H1 (cell line): ENCODE results near the gene ASPDH. TPM values are rescaled to one million over a fixed set of nuclear protein-coding genes. Genes with fewer than 3 reads are reported as not detected.

ENCODE experiments used
- CTCF ChIA-PET: fragments of 300-600 bp; sonication (Branson Sonifier 250); formaldehyde crosslinking; loops from one replicate; lab custom pipeline; 2021; ENCODE audit not compliant: partially characterized antibody; lab: Charles Lee
- POLR2A ChIA-PET: fragments of 300-600 bp; sonication (Branson Sonifier 250); formaldehyde crosslinking; loops from one replicate; lab custom pipeline; 2021; ENCODE audit warnings: inconsistent platforms; ENCODE audit not compliant: partially characterized antibody; lab: Charles Lee
- DNase-seq, 2 experiments: peaks; one replicate each; pipeline versions ENCODE4 v3.0.0 to v3.0.0-alpha.2; 2010 to 2022; ENCODE audit warnings: low spot score in 2 of 2, low read depth in 1 of 2, mixed read lengths in 1 of 2
- FAIRE-seq: peaks from 2 replicates; lab custom pipeline; 2011; peaks lifted over from hg19 to GRCh38; lab: Jason Lieb, UNC
- H2AFZ ChIP-seq: 2 replicates; pipeline ENCODE4 v1.8.1; 2012; ENCODE audit warnings: low read length, inconsistent platforms
- H2AK5ac ChIP-seq: 2 replicates; pipeline ENCODE4 v1.6.1; 2013; ENCODE audit warnings: low read depth, low read length
- H2BK120ac ChIP-seq: replicated peaks from 2 replicates; pipeline ENCODE3; 2013; ENCODE audit warnings: low read depth, low read length, inconsistent platforms
- H2BK12ac ChIP-seq: 2 replicates; pipeline ENCODE4 v1.6.1; 2013; ENCODE audit warnings: low read depth, low read length
- H2BK15ac ChIP-seq: 2 replicates; pipeline ENCODE4 v1.6.1; 2013; ENCODE audit warnings: low read length
- H2BK20ac ChIP-seq: 2 replicates; pipeline ENCODE4 v1.6.1; 2013; ENCODE audit warnings: low read length
- H2BK5ac ChIP-seq: 2 replicates; pipeline ENCODE4 v1.6.1; 2013; ENCODE audit warnings: low read depth, low read length
- H3K14ac ChIP-seq: 2 replicates; pipeline ENCODE4 v1.6.1; 2013; ENCODE audit warnings: inconsistent platforms; ENCODE audit not compliant: insufficient read length
- H3K18ac ChIP-seq: 2 replicates; pipeline ENCODE4 v1.6.1; 2013; ENCODE audit warnings: low read length; ENCODE audit errors: extremely low read depth
- H3K23ac ChIP-seq: 2 replicates; pipeline ENCODE4 v1.6.1; 2013; ENCODE audit warnings: inconsistent platforms; ENCODE audit not compliant: insufficient read length
- H3K23me2 ChIP-seq: 2 replicates; pipeline ENCODE4 v1.6.1; 2013; ENCODE audit warnings: low read depth, low read length
- H3K27ac ChIP-seq: 2 replicates; pipeline ENCODE4 v1.6.1; 2011; ENCODE audit warnings: low read depth, low read length, inconsistent platforms
- H3K27me3 ChIP-seq, 4 experiments: replicated peaks in 1 of 4; 1 replicate in 1 of 4; 2 replicates in 3 of 4; pipeline versions ENCODE4 v1.6.1 to v1.8.1; 2011 to 2013; ENCODE audit warnings: low read length in 3 of 4, mild to moderate bottlenecking in 3 of 4, inconsistent platforms in 2 of 4, mixed read lengths in 2 of 4, moderate library complexity in 1 of 4; ENCODE audit not compliant: control insufficient read depth in 3 of 4, insufficient read depth in 3 of 4; ENCODE audit errors: extremely low read depth in 1 of 4
- H3K36me3 ChIP-seq, 4 experiments: 2 replicates each; pipeline versions ENCODE4 v1.6.1 to v1.8.1; 2011 to 2013; ENCODE audit warnings: mild to moderate bottlenecking in 4 of 4, low read length in 3 of 4, moderate library complexity in 2 of 4, control low read depth in 1 of 4, inconsistent platforms in 1 of 4; ENCODE audit not compliant: insufficient read depth in 4 of 4, control insufficient read depth in 2 of 4
- H3K4ac ChIP-seq: replicated peaks from 2 replicates; pipeline ENCODE3; 2013; ENCODE audit warnings: low read length, low read depth, mixed read lengths, inconsistent platforms; ENCODE audit not compliant: insufficient read length
- H3K4me1 ChIP-seq, 4 experiments: replicated peaks in 1 of 4; 1 replicate in 1 of 4; 2 replicates in 3 of 4; pipeline versions ENCODE4 v1.6.1 to v1.8.1; 2011 to 2013; ENCODE audit warnings: low read length in 3 of 4, inconsistent platforms in 2 of 4, mixed read lengths in 1 of 4; ENCODE audit not compliant: insufficient read depth in 4 of 4, control insufficient read depth in 3 of 4
- H3K4me2 ChIP-seq, 2 experiments: 2 replicates each; pipeline versions ENCODE4 v1.6.1 to v1.8.1; 2011 to 2013; ENCODE audit warnings: low read depth in 2 of 2, low read length in 2 of 2, control low read depth in 1 of 2, inconsistent platforms in 1 of 2, mild to moderate bottlenecking in 1 of 2; ENCODE audit not compliant: insufficient read depth in 1 of 2
- H3K4me3 ChIP-seq, 4 experiments: fragments of 200-600, 300-600 bp in 1 of 4; sonication (generic), shearing (Covaris generic), sonication (Bioruptor Twin) in 1 of 4; 2 replicates each; pipeline versions ENCODE4 v1.5.1 to v1.8.1; 2011 to 2016; ENCODE audit warnings: low read length in 4 of 4, low read depth in 3 of 4, control low read depth in 2 of 4, inconsistent platforms in 2 of 4, mild to moderate bottlenecking in 2 of 4, mixed read lengths in 1 of 4, moderate library complexity in 1 of 4; ENCODE audit not compliant: insufficient read depth in 2 of 4; ENCODE audit errors: extremely low read depth in 1 of 4
- H3K56ac ChIP-seq: replicated peaks from 2 replicates; pipeline ENCODE3; 2013; ENCODE audit warnings: low read depth, mild to moderate bottlenecking, mixed read lengths, low read length, inconsistent platforms; ENCODE audit not compliant: insufficient read length
- H3K79me1 ChIP-seq: 2 replicates; pipeline ENCODE4 v1.6.1; 2013; ENCODE audit warnings: low read depth, low read length, control low read depth
- H3K79me2 ChIP-seq, 2 experiments: 2 replicates each; pipeline versions ENCODE4 v1.6.1 to v1.8.1; 2012 to 2013; ENCODE audit warnings: low read length in 2 of 2, mild to moderate bottlenecking in 2 of 2, inconsistent platforms in 1 of 2; ENCODE audit not compliant: insufficient read depth in 2 of 2, control insufficient read depth in 1 of 2
- H3K9ac ChIP-seq, 4 experiments: replicated peaks in 1 of 4; 1 replicate in 1 of 4; 2 replicates in 3 of 4; pipeline versions ENCODE4 v1.6.1 to v1.8.1; 2011 to 2013; ENCODE audit warnings: low read depth in 3 of 4, low read length in 3 of 4, control low read depth in 2 of 4, mild to moderate bottlenecking in 2 of 4, moderate library complexity in 2 of 4, inconsistent platforms in 1 of 4; ENCODE audit errors: extremely low read depth in 1 of 4
- H3K9me3 ChIP-seq, 2 experiments: 2 replicates each; pipeline versions ENCODE4 v1.6.1 to v1.8.1; 2012 to 2013; ENCODE audit warnings: mild to moderate bottlenecking in 2 of 2, moderate library complexity in 2 of 2, control low read depth in 1 of 2, inconsistent platforms in 1 of 2, low read depth in 1 of 2, low read length in 1 of 2, mixed read lengths in 1 of 2; ENCODE audit not compliant: insufficient read depth in 2 of 2
- H4K20me1 ChIP-seq, 2 experiments: replicated peaks in 1 of 2; 2 replicates each; pipeline versions ENCODE3 to v1.8.1; 2011 to 2013; ENCODE audit warnings: inconsistent platforms in 2 of 2, low read length in 2 of 2, mild to moderate bottlenecking in 1 of 2; ENCODE audit not compliant: insufficient read depth in 2 of 2, control insufficient read depth in 1 of 2
- H4K5ac ChIP-seq: 2 replicates; pipeline ENCODE4 v1.6.1; 2013; ENCODE audit warnings: low read length, low read depth, mixed read lengths, inconsistent platforms; ENCODE audit not compliant: insufficient read length
- H4K8ac ChIP-seq: 2 replicates; pipeline ENCODE4 v1.8.0; 2013; ENCODE audit warnings: mild to moderate bottlenecking, moderate library complexity, low read length, inconsistent platforms; ENCODE audit not compliant: insufficient read depth; ENCODE audit errors: extremely low read depth
- H4K91ac ChIP-seq: replicated peaks from 2 replicates; pipeline ENCODE3; 2013; ENCODE audit warnings: low read length, mixed read lengths, inconsistent platforms; ENCODE audit not compliant: insufficient read length
- ASH2L ChIP-seq: fragments of 200-600, 300-600 bp; sonication (generic); IDR thresholded peaks from one replicate; pipeline ENCODE4 v1.7.1; 2017; ENCODE audit warnings: low read length
- ATF3 ChIP-seq: IDR thresholded peaks from 2 replicates; pipeline ENCODE4 v1.6.1; 2011; ENCODE audit warnings: low read depth, mild to moderate bottlenecking, low read length; ENCODE audit not compliant: insufficient read depth
- CBX8 ChIP-seq: fragments of 300-800, 300-1000 bp; sonication (generic); IDR thresholded peaks from 2 replicates; pipeline ENCODE4 v1.7.1; 2016; ENCODE audit warnings: low read depth, low read length, borderline replicate concordance
- CTBP2 ChIP-seq: IDR thresholded peaks from 2 replicates; pipeline ENCODE4 v1.7.0; 2011; ENCODE audit warnings: borderline replicate concordance, mild to moderate bottlenecking, moderate library complexity, mixed read lengths, low read length; ENCODE audit not compliant: insufficient read depth, insufficient read length
- KDM5A ChIP-seq: fragments of 200-600 bp; IDR thresholded peaks from 2 replicates; pipeline ENCODE4 v1.7.1; 2012; ENCODE audit warnings: mild to moderate bottlenecking, low read length, inconsistent platforms, mixed read lengths
- POU5F1 ChIP-seq: IDR thresholded peaks from 2 replicates; pipeline ENCODE4 v1.6.1; 2011; ENCODE audit warnings: low read depth, mild to moderate bottlenecking, low read length, moderate library complexity
- RFX5 ChIP-seq: IDR thresholded peaks from 2 replicates; pipeline ENCODE4 v1.6.1; 2011; ENCODE audit warnings: low read depth, low read length, improper control_type of control experiment, borderline replicate concordance
- SIRT6 ChIP-seq: IDR thresholded peaks from one replicate; pipeline ENCODE4 v1.7.1; 2012; ENCODE audit warnings: low read length, inconsistent platforms
- SP1 ChIP-seq: IDR thresholded peaks from 2 replicates; pipeline ENCODE4 v1.6.1; 2011; ENCODE audit warnings: low read depth, low read length
- SRF ChIP-seq: IDR thresholded peaks from 2 replicates; pipeline ENCODE4 v1.6.1; 2011; ENCODE audit warnings: mild to moderate bottlenecking, low read depth, low read length, moderate library complexity
- USF2 ChIP-seq: IDR thresholded peaks from 2 replicates; pipeline ENCODE4 v1.6.1; 2011; ENCODE audit warnings: low read length, improper control_type of control experiment
- WGBS, 2 experiments: shearing (Covaris generic) in 1 of 2; methylation state at CpG; one replicate each; pipeline versions ENCODE4 v1.1.6 to v1.1.7; 2013 to 2015; ENCODE audit warnings: low lambda C conversion rate in 2 of 2, mixed read lengths in 2 of 2, inconsistent platforms in 1 of 2, low coverage in 1 of 2, missing lambda C conversion rate in 1 of 2; ENCODE audit not compliant: insufficient replicate concordance in 2 of 2, insufficient coverage in 1 of 2, insufficient read length in 1 of 2; ENCODE audit errors: extremely low coverage in 1 of 2, missing lambda C conversion rate in 1 of 2; 5-methylcytosine and 5-hydroxymethylcytosine counted together
- polyA plus RNA-seq, 7 experiments: library from polyadenylated mRNA; depleted of rRNA in 3 of 7; stranded (reverse) in 5 of 7; unstranded in 2 of 7; fragments of >200 nt in 5 of 7; fragments of 200-250 nt in 2 of 7; gene quantifications; 1 replicate in 5 of 7; 2 replicates in 1 of 7; 4 replicates in 1 of 7; pipeline versions ENCODE4 v1.2.1 to v1.2.3, GENCODE V29; 2011 to 2013; ENCODE audit warnings: missing spikeins in 2 of 7, mixed read lengths in 2 of 7
- total RNA-seq: library from RNA; stranded (reverse); fragmentation: NEBNext Ultra II Directional; extraction: Animal tissue kit (Norgen Biotek cat#: 25700); gene quantifications from 2 replicates; pipeline ENCODE4 v1.2.1, GENCODE V29; 2021

Gene ASPDH
- total and polyA plus RNA-seq, 2 of the 8 experiments (the other 6 are each of a cell fraction or from before 2014, with no cell fraction given) = not detected

GRCh38 chr19:50465000-50465399 is 48.7 kb downstream of the ASPDH start:
- no peak overlapping the region for H2AFZ ChIP-seq
- no peak overlapping the region for H2BK12ac ChIP-seq
- DNase-seq (no peak), FAIRE-seq (no peak)
- peak overlapping the region; percentile 9 for H3K4ac ChIP-seq
- no peak overlapping the region for H2BK20ac ChIP-seq
- no peak overlapping the region for H3K14ac ChIP-seq
- no peak overlapping the region for H2BK15ac ChIP-seq
- H3K4me2 ChIP-seq = no peak overlapping the region
- no peak overlapping the region for H4K91ac ChIP-seq
- H3K4me3 ChIP-seq = no peak overlapping the region
- POLR2A ChIA-PET = interaction anchor here (0.9 to 2.0 kb wide), 7 partner anchors 9 to 96 kb away, joined by 3 to 8 read pairs (median 4); no protein-coding TSS in a partner anchor
- H3K79me2 ChIP-seq = no peaks in the 10 kb centered on the region
- H3K9ac ChIP-seq = no peak overlapping the region
- H4K5ac ChIP-seq = no peak overlapping the region
- H3K79me1 ChIP-seq = no peaks in the 10 kb centered on the region
- H2BK120ac ChIP-seq = no peak overlapping the region
- CTCF ChIA-PET = interaction anchor here (0.7 to 4.0 kb wide), 15 partner anchors 9 to 205 kb away, joined by 3 to 19 read pairs (median 4); no protein-coding TSS in a partner anchor
- no peaks in the 10 kb centered on the region for H3K9me3 ChIP-seq
- H2BK5ac ChIP-seq = no peak overlapping the region
- H3K56ac ChIP-seq = no peak overlapping the region
- TF ChIP-seq ASH2L (no peak), RFX5 (no peak), USF2 (no peak), SRF (no peak), CTBP2 (no peak), CBX8 (no peak), SP1 (no peak), KDM5A (no peak), POU5F1 (no peak), ATF3 (no peak), SIRT6 (no peak)
- H3K4me1 ChIP-seq = peaks cover 0 to 8% (median 4%) of the 10 kb centered on the region in 4 experiments; a peak in 5 of 7 replicates
- no peak overlapping the region for H3K18ac ChIP-seq
- WGBS, 2 experiments = 85% methylated on average over 6 of the region's 13 CpGs; no CpG with 5 or more reads in 1 of the 2 experiments
- H3K36me3 ChIP-seq = no peaks in the 10 kb centered on the region
- no peak overlapping the region for H3K27ac ChIP-seq
- H3K23ac ChIP-seq = no peak overlapping the region
- H3K27me3 ChIP-seq = no peaks in the 10 kb centered on the region; a peak in 1 of 7 replicates
- no peaks in the 10 kb centered on the region for H4K20me1 ChIP-seq
- no peak overlapping the region for H2AK5ac ChIP-seq
- no peak overlapping the region for H4K8ac ChIP-seq
- H3K23me2 ChIP-seq = no peaks in the 10 kb centered on the region
